ENCODE measurements around the gene IL22RA1.

IL22RA1 gene

GRCh38 chr1:24142546-24143534, at the start of gene IL22RA1:
IL22RA1 (minus strand) TSS chr1:24143140; CDS start chr1:24143082, 58 bp downstream.
- no peak for DNase-seq (ENCODE audit: low spot score)
- TF ChIP-seq CTCF (IDR thresholded peaks at IDR 0.05; ENCODE audit: extremely low read depth, missing control alignments), result no peak

- DNase-seq (ENCODE audit: low spot score), result peak; percentile 83
- no peak for TF ChIP-seq CTCF (IDR thresholded peaks at IDR 0.05; ENCODE audit: extremely low read depth, missing control alignments)
Measured at GRCh38 chr1:24191860-24192259, 48.9 kb upstream of the IL22RA1 start.

GRCh38 chr1:24190983-24191461, 48.1 kb upstream of the IL22RA1 start:
- TF ChIP-seq CTCF (IDR thresholded peaks at IDR 0.05; ENCODE audit: extremely low read depth, missing control alignments), result no peak
- peak; percentile 81 for DNase-seq (ENCODE audit: low spot score)

- TF ChIP-seq CTCF (IDR thresholded peaks at IDR 0.05; ENCODE audit: extremely low read depth, missing control alignments), result no peak
- peak; percentile 65 for DNase-seq (ENCODE audit: low spot score)
Measured at GRCh38 chr1:24189528-24189927, 46.6 kb upstream of the IL22RA1 start.

GRCh38 chr1:24186993-24187790, 44.3 kb upstream of the IL22RA1 start, which contains the start of gene IFNLR1:
IFNLR1 (minus strand) TSS chr1:24187289; CDS start chr1:24187248, 41 bp downstream.
- no peak for TF ChIP-seq CTCF (IDR thresholded peaks at IDR 0.05; ENCODE audit: extremely low read depth, missing control alignments)
- peak; percentile 96 for DNase-seq (ENCODE audit: low spot score)

GRCh38 chr1:24186711-24186992, 43.7 kb upstream of the IL22RA1 start:
- TF ChIP-seq CTCF (IDR thresholded peaks at IDR 0.05; ENCODE audit: extremely low read depth, missing control alignments), result no peak
- DNase-seq (ENCODE audit: low spot score), result no peak
